Activated CD8-positive, alpha-beta memory T cell treated with anti-CD3 and anti-CD28 coated beads, Interleukin-2, amount 50 U/mL, for 1 hour (primary cell): ENCODE measurements around the gene TULP3.

Experiments
- DNase-seq: peaks from one replicate; pipeline ENCODE4 v3.0.0-alpha.2; 2020; ENCODE audit errors: extremely low read depth

TULP3 gene

GRCh38 chr12:2963760-2964292, 73.1 kb downstream of the TULP3 start:
- DNase-seq, result no peak

- DNase-seq, result no peak
Observed at GRCh38 chr12:2967651-2968050, 77.0 kb downstream of the TULP3 start.

- no peak for DNase-seq
Observed at GRCh38 chr12:2970744-2971143, 80.1 kb downstream of the TULP3 start.

- DNase-seq, result no peak
Observed at GRCh38 chr12:2973566-2973965, 82.9 kb downstream of the TULP3 start.

- DNase-seq, result no peak
Observed at GRCh38 chr12:2974560-2974971, 83.9 kb downstream of the TULP3 start.

GRCh38 chr12:2976581-2976996, 85.9 kb downstream of the TULP3 start:
- DNase-seq, result no peak

GRCh38 chr12:2977776-2978175, 87.1 kb downstream of the TULP3 start:
- no peak for DNase-seq

GRCh38 chr12:2979806-2980205, 89.1 kb downstream of the TULP3 start:
- no peak for DNase-seq

GRCh38 chr12:2980630-2981029, 89.9 kb downstream of the TULP3 start:
- no peak for DNase-seq

- DNase-seq, result no peak
Observed at GRCh38 chr12:2982361-2982760, 91.7 kb downstream of the TULP3 start.

GRCh38 chr12:2984249-2984648, 93.6 kb downstream of the TULP3 start:
- no peak for DNase-seq

- no peak for DNase-seq
Observed at GRCh38 chr12:2984698-2985097, 94.0 kb downstream of the TULP3 start.

- no peak for DNase-seq
Observed at GRCh38 chr12:2986876-2987275, 96.2 kb downstream of the TULP3 start.

- DNase-seq, result no peak
Observed at GRCh38 chr12:2988494-2988893, 97.8 kb downstream of the TULP3 start.
